HCT116 (cell line): ENCODE data around the gene DCAF5.

Experiments used
- ATF3 ChIP-seq: IDR thresholded peaks from 2 replicates; pipeline ENCODE4 v1.6.1; 2012
- CEBPB ChIP-seq: IDR thresholded peaks from 2 replicates; pipeline ENCODE4 v1.6.1; 2012; ENCODE audit warnings: low read depth
- EGR1 ChIP-seq: IDR thresholded peaks from 2 replicates; pipeline ENCODE4 v1.6.1; 2012; ENCODE audit warnings: low read depth
- EZH2 ChIP-seq: fragments of 200-600 bp; sonication (generic); IDR thresholded peaks from 2 replicates; pipeline ENCODE4 v1.6.1; 2017; ENCODE audit warnings: antibody characterized with exemption, mixed run types
- EZH2phosphoT487 ChIP-seq: fragments of 200-600 bp; IDR thresholded peaks from 2 replicates; pipeline ENCODE4 v1.6.1; 2018; ENCODE audit warnings: antibody characterized with exemption, borderline replicate concordance
- POLR2A ChIP-seq: IDR thresholded peaks from 2 replicates; pipeline ENCODE4 v1.7.0; 2011; ENCODE audit warnings: borderline replicate concordance; ENCODE audit not compliant: insufficient read depth, insufficient read length; ENCODE audit errors: extremely low read depth
- POLR2AphosphoS5 ChIP-seq: IDR thresholded peaks from 2 replicates; pipeline ENCODE4 v1.6.1; 2011; ENCODE audit warnings: mild to moderate bottlenecking, low read depth, low read length, moderate library complexity
- RAD21 ChIP-seq: IDR thresholded peaks from 2 replicates; pipeline ENCODE4 v1.6.1; 2012; ENCODE audit warnings: low read depth, mild to moderate bottlenecking
- SIN3A ChIP-seq: IDR thresholded peaks from 2 replicates; pipeline ENCODE4 v1.6.1; 2012; ENCODE audit warnings: low read depth
- TF ChIP-seq, protein P1 (sequence below): IDR thresholded peaks from 2 replicates; pipeline ENCODE4 v1.6.1; 2012; ENCODE audit warnings: low read depth
- TF ChIP-seq, protein P2 (sequence below), 3 experiments: fragments of 200-600 bp in 1 of 3; sonication (generic) in 1 of 3; IDR thresholded peaks in 2 of 3; conservative IDR thresholded peaks in 1 of 3; 2 replicates each; pipeline ENCODE4 v1.5.1; 2012 to 2017; ENCODE audit warnings: low read depth in 2 of 3, low read length in 2 of 3, antibody characterized with exemption in 1 of 3, borderline replicate concordance in 1 of 3, control low read depth in 1 of 3, mild to moderate bottlenecking in 1 of 3, mixed read lengths in 1 of 3, mixed run types in 1 of 3, moderate library complexity in 1 of 3; ENCODE audit not compliant: insufficient read depth in 1 of 3

DNA sequence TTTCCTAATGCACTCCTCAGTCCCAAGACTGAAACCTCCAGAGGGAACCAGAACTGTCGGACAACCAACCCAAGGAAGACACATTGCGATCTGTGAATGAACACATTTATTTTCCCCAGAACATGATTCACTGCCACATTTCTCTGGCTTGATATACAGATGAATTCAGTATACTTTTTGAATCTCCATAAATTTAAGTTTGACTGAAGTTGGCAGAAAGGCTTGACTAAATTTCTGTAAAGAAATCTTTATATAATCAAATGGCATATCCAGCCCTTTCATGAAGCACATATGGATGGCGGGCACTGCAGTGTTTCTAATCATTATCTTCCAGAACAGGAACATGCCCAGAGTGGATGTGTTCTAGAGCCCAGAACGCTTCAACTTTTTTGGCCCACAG lies 56.7 kb downstream of the DCAF5 start:
- TF ChIP-seq POLR2A (no peak), EZH2phosphoT487 (no peak), RAD21 (no peak), EGR1 (no peak), ATF3 (no peak), POLR2AphosphoS5 (no peak), SIN3A (no peak), CEBPB (no peak), EZH2 (no peak)
- TF ChIP-seq, protein P1, sequence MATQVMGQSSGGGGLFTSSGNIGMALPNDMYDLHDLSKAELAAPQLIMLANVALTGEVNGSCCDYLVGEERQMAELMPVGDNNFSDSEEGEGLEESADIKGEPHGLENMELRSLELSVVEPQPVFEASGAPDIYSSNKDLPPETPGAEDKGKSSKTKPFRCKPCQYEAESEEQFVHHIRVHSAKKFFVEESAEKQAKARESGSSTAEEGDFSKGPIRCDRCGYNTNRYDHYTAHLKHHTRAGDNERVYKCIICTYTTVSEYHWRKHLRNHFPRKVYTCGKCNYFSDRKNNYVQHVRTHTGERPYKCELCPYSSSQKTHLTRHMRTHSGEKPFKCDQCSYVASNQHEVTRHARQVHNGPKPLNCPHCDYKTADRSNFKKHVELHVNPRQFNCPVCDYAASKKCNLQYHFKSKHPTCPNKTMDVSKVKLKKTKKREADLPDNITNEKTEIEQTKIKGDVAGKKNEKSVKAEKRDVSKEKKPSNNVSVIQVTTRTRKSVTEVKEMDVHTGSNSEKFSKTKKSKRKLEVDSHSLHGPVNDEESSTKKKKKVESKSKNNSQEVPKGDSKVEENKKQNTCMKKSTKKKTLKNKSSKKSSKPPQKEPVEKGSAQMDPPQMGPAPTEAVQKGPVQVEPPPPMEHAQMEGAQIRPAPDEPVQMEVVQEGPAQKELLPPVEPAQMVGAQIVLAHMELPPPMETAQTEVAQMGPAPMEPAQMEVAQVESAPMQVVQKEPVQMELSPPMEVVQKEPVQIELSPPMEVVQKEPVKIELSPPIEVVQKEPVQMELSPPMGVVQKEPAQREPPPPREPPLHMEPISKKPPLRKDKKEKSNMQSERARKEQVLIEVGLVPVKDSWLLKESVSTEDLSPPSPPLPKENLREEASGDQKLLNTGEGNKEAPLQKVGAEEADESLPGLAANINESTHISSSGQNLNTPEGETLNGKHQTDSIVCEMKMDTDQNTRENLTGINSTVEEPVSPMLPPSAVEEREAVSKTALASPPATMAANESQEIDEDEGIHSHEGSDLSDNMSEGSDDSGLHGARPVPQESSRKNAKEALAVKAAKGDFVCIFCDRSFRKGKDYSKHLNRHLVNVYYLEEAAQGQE: no peak
- TF ChIP-seq, protein P2, sequence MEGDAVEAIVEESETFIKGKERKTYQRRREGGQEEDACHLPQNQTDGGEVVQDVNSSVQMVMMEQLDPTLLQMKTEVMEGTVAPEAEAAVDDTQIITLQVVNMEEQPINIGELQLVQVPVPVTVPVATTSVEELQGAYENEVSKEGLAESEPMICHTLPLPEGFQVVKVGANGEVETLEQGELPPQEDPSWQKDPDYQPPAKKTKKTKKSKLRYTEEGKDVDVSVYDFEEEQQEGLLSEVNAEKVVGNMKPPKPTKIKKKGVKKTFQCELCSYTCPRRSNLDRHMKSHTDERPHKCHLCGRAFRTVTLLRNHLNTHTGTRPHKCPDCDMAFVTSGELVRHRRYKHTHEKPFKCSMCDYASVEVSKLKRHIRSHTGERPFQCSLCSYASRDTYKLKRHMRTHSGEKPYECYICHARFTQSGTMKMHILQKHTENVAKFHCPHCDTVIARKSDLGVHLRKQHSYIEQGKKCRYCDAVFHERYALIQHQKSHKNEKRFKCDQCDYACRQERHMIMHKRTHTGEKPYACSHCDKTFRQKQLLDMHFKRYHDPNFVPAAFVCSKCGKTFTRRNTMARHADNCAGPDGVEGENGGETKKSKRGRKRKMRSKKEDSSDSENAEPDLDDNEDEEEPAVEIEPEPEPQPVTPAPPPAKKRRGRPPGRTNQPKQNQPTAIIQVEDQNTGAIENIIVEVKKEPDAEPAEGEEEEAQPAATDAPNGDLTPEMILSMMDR (IDR thresholded peaks at IDR 0.05 in 2 of 3, conservative IDR thresholded peaks at IDR 0.05 in 1 of 3; ENCODE audit: borderline replicate concordance in 1 of 3, insufficient read depth in 1 of 3, low read depth in 2 of 3, low read length in 2 of 3): no peak
